ENCODE results near the gene CCT7.

DNA sequence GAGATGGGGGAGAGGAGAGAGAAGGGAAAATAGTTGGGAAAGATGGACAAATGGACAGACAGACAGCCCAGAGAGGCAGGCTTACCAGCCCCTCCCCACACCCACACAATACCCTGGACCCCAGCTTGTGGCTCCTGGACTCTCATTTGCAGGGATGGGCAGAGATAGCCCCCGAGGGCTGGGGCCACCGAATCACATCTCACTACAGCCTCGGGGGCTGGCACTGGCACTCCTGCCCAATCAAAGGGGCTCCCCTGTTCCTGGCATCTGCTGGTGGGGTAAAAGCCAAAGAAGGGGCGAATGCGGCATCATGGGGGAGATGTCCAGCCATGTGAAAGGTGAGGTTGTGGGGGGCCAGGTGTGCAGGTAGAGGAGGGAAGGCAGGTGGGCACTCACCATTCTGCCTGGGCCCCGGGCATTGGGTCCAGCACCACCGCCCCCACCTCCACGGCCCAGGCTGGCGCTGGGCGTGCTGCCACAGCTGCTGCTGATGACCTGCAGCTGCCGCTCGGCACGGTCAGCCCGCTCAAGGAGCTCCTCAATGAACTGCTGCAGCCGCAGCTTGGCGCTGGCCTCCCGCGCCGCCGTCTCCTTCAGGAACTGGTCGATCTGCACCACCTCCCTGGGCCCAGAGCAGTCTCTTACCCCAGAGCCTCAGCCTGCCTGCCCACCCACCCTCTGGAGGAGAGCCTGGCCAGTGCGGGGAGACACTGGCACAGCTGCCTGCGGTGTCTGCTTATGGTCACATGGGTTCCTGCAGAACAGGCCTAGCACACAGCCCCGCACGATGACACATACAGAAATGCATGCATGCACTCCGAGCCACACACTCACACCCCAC is 32.2 kb downstream of the CCT7 start:
- no peak for TF ChIP-seq GATA2 (IDR thresholded peaks at IDR 0.05; ENCODE audit: low read depth, low read length)
- TF ChIP-seq GATA3 (IDR thresholded peaks at IDR 0.05; ENCODE audit: low read depth, low read length), result no peak

Data from SH-SY5Y (cell line).